CD4-positive, alpha-beta T cell treated with Interleukin-4 for 4 hours (primary cell): ENCODE measurements around the gene USPL1.

Experiments used
- DNase-seq: peaks from one replicate; pipeline ENCODE4 v3.0.0-alpha.2; 2020

USPL1 gene

GRCh38 chr13:30664689-30665275, 47.1 kb downstream of the USPL1 start:
- no peak for DNase-seq

GRCh38 chr13:30665638-30666037, 47.9 kb downstream of the USPL1 start:
- no peak for DNase-seq

- no peak for DNase-seq
Measured at GRCh38 chr13:30666113-30666512, 48.4 kb downstream of the USPL1 start.

- no peak for DNase-seq
Measured at GRCh38 chr13:30667014-30667413, 49.3 kb downstream of the USPL1 start.

- DNase-seq, result no peak
Measured at GRCh38 chr13:30668312-30668711, 50.6 kb downstream of the USPL1 start.

GRCh38 chr13:30671271-30671815, 53.6 kb downstream of the USPL1 start:
- no peak for DNase-seq

GRCh38 chr13:30673669-30674521, 56.2 kb downstream of the USPL1 start:
- peak; percentile 89 for DNase-seq

GRCh38 chr13:30675717-30676116, 58.0 kb downstream of the USPL1 start:
- no peak for DNase-seq

GRCh38 chr13:30676672-30677071, 59.0 kb downstream of the USPL1 start:
- DNase-seq, result no peak

- peak; percentile 39 for DNase-seq
Measured at GRCh38 chr13:30679483-30680330, 62.0 kb downstream of the USPL1 start.

GRCh38 chr13:30681843-30682242, 64.1 kb downstream of the USPL1 start:
- no peak for DNase-seq

GRCh38 chr13:30685320-30685859, 67.7 kb downstream of the USPL1 start:
- DNase-seq, result no peak

- DNase-seq, result no peak
Measured at GRCh38 chr13:30685987-30686386, 68.3 kb downstream of the USPL1 start.

- no peak for DNase-seq
Measured at GRCh38 chr13:30687601-30688000, 69.9 kb downstream of the USPL1 start.

- no peak for DNase-seq
Measured at GRCh38 chr13:30689752-30690151, 72.0 kb downstream of the USPL1 start.

- peak; percentile 21 for DNase-seq
Measured at GRCh38 chr13:30690282-30691188, 72.8 kb downstream of the USPL1 start.

- DNase-seq, result no peak
Measured at GRCh38 chr13:30692113-30692512, 74.4 kb downstream of the USPL1 start.

GRCh38 chr13:30696278-30697176, 78.8 kb downstream of the USPL1 start:
- DNase-seq, result no peak

- no peak for DNase-seq
Measured at GRCh38 chr13:30697177-30697953, 79.6 kb downstream of the USPL1 start.

- DNase-seq, result no peak
Measured at GRCh38 chr13:30697996-30698401, 80.3 kb downstream of the USPL1 start.
